HG03520 (cell line): ENCODE measurements around the gene PDPN.

ENCODE experiments used
- ATAC-seq: cut with Tn5 transposase; IDR thresholded peaks from one replicate; pipeline ENCODE4 v1.9.1; 2021; ENCODE audit warnings: mild to moderate bottlenecking, moderate library complexity; ENCODE audit not compliant: unreplicated experiment

Gene PDPN

GRCh38 chr1:13576926-13577325 lies 6.7 kb upstream of the PDPN start:
- no peak for ATAC-seq

DNA sequence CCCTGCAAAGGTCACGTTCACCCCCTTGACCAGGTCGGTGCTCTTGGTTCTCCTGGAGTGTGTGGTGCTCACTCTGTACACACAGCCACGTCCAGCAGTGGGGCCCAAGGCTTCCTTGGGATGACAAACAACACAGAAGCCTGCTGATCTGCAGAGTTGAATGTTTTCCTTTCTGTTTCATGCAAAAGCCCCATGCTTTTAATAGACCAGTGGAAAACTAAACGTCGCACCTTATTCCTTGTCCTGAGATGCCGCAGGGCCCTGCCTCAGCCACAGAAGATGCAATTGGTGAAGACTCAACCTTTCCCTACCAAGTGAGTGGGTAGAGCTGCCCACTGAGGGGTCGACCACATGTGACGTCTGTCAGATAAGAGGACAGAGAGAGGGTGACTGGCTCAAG lies 5.8 kb upstream of the PDPN start:
- no peak for ATAC-seq

GRCh38 chr1:13581446-13581845 lies 2.2 kb upstream of the PDPN start:
- ATAC-seq: no peak

DNA sequence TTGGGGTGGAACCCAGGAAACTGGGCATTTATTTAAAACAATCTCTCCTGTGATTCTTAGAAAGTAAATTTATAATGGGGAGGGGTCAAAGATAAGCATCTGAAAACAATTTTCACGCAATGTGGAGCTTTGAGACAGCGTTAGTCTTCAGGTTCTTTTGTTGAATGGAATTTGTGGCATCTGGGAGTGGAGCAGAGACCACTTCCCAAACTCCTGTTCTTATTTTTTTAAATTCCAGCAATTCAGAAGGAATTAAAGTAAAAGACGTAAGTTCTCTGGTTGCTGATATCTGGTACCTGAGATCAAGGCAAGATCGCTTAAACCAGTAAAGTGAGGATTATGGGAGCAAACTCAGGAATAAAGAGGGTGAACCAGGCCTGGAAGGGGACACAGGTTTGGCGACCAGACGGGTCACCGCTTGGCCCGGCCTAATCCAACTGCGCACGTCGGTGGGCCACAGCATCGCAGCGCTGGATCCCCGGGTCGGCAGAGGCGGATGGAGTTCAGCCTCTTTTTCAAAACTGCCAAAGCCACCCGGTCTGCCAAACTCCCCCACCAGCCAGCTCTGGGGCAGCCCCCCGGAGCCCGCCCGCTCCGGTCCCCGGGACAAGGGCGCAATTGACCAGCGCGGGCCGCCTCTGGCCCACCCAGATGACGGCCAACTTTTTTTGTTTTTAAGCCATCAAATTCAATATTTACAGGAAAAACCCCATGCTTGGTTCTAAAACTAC lies 754 bp upstream of the PDPN start:
- ATAC-seq: no peak

- ATAC-seq: no peak
Measured at GRCh38 chr1:13583966-13584791, 547 bp downstream of the PDPN start.

DNA sequence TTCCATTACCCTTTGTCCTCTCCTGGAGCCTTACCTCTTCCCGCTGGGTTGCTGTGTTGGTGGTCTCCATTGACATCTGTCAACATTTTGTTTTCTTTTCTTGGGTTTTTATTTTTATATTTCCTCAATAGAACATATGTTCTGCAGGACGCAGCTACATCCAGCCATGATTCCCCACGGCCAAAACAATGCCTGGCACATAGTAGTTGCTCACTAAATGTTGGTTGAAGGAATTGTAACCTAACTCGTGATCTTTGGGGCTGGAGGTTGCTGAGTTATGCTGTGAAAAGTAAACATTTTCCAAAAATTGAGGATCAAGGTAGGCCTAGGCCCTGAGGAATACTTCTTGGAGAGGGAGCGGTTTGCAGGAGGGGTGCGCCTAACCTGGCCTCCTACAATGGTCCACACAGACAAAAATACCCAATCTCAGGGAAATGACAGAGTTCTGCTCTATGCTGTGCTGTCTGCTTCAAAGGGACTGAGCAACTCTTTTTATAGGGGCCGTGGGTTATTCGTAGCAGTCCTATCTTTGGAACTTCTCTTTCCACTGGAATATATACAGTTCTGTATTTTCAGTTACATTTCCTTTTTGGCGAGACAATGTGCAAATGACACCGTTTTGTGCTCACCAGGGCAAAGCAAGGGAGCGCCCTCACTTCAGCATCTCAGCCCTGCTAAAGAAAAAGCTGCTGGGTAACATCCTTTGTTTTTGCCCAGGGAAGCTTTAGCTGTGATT lies 1.4 kb downstream of the PDPN start:
- ATAC-seq: no peak

- no peak for ATAC-seq
Measured at GRCh38 chr1:13585612-13585991, 2.0 kb downstream of the PDPN start.

- ATAC-seq: no peak
Measured at GRCh38 chr1:13586001-13586400, 2.4 kb downstream of the PDPN start.

DNA sequence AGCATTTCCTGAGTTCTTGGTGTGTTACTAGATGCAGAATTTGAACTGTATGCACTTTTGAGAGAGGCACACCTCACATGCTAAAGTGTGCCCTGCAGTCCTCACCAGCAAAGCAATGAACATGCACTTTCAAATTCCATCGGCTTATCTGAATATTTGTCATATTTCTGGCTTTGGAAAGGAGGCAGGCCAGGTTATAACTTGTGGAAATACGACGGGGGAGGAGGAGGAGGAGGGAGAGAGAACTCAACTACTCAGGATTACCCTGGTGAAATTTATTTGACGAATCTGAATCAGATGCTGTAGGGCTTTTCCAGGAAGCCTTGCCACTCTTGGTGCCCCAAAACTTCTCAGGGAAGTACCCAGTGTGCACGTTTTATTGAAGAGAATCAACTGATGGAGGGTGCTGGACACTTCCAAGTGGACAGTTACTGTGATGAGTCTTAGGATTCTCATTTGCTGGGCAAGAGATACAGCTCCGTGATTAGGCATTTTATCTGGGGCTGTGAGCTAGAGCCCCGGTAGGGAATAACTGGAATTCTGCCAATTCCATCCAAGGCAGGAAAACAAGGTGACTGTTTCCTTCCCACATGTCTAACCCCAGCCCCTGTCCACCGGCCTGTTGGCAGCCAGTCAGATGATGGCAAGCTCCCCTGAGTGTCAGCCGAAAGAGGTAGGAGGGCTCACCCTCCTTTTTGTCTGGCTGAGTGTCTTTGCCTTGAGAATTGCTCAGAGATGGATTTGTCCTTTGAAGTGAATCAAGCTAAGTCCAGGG lies 3.8 kb downstream of the PDPN start:
- no peak for ATAC-seq

GRCh38 chr1:13588946-13589796 lies 5.5 kb downstream of the PDPN start:
- no peak for ATAC-seq

DNA sequence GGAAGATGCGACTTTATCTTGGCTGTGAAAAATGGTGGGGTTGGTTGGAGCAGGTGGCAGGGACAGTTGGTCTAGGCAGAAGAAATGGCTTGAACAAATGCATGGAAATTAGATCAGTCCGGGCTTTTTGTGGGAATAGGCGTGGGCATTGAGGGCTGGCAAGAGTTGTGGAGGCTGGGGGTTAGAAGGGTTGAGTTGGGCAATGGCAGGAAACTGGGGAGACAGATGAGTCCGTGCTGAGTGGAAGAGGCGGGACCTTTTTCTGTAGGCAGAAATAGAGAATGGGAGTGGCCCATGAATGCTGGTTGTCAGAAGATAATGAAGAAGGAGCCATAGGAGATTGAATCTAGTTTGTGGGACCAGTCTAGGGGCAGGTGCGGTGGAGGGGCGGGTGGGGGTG lies 6.9 kb downstream of the PDPN start:
- no peak for ATAC-seq

GRCh38 chr1:13593511-13594131 lies 10.0 kb downstream of the PDPN start:
- ATAC-seq: no peak

- no peak for ATAC-seq
Measured at GRCh38 chr1:13595411-13595810, 11.8 kb downstream of the PDPN start.

- no peak for ATAC-seq
Measured at GRCh38 chr1:13597166-13597565, 13.5 kb downstream of the PDPN start.

GRCh38 chr1:13600762-13601453 lies 17.3 kb downstream of the PDPN start:
- no peak for ATAC-seq

GRCh38 chr1:13604176-13604575 lies 20.5 kb downstream of the PDPN start:
- no peak for ATAC-seq

DNA sequence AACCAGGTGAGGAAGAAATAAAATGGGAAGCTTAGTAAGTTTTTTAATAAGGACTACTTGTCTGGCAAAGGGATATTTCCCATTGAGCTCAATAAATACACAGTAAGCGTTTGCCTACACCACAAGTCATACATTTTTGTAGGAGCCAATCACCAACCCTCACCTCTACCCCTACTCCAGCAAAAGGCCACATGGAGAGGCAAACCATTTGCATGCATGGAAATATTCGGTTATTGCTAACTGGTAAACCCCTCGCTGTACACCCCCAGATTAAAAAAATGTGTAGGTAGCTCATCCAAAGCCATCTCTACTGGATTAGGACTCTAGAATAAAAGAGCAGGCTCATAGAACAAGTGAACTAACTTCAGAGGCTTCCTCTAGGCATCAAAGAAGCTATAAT lies 21.1 kb downstream of the PDPN start:
- no peak for ATAC-seq

GRCh38 chr1:13605159-13605558 lies 21.5 kb downstream of the PDPN start:
- no peak for ATAC-seq

GRCh38 chr1:13607002-13607401 lies 23.4 kb downstream of the PDPN start:
- no peak for ATAC-seq
